HEK293T (cell line): ENCODE measurements around the gene ADGRB3.

ENCODE experiments used
- ARNT ChIP-seq: fragments of 450-650 bp; IDR thresholded peaks from 2 replicates; pipeline ENCODE4 v1.6.1; 2017; ENCODE audit warnings: mild to moderate bottlenecking
- TARDBP ChIP-seq: fragments of 450-650 bp; IDR thresholded peaks from 2 replicates; pipeline ENCODE4 v1.6.1; 2016

DNA sequence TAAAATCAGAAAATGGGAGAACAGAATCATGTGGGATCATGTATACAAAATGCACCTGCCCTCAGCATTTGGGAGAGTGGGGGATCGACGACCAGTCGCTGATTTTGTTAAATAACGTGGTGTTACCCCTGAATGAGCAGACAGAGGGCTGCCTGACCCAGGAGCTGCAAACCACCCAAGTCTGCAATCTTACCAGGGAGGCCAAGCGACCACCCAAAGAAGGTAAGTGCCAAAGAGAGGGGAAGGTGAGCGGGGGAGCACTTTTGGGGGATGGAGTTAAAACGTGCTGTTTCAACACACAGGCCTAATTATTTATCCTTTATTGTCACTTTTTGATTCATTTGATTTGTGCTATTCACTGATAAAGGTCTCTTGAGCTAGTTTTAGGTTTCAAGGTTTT lies 4.1 kb downstream of the ADGRB3 start:
- TF ChIP-seq TARDBP (no peak), ARNT (no peak)
